ENCODE results near the gene QPRT. TPM values are rescaled to one million over a fixed set of nuclear protein-coding genes. Genes with fewer than 3 reads are reported as not detected.
"Not testable (repeated sequence)": the region's sequence is repeated elsewhere in the genome, so short reads cannot be mapped to it uniquely, and the experiment has no call there.

QPRT gene
- total RNA-seq, 1 donor from 2014 or later: 85.9 TPM

GRCh38 chr16:29720703-29721102, 41.7 kb downstream of the QPRT start:
- no peak overlapping the region for H2AFZ ChIP-seq (ENCODE audit: low read depth, low read length)
- no peaks in the 10 kb centered on the region for H4K20me1 ChIP-seq (ENCODE audit: insufficient read depth, low read length)
- H3K27ac Mint-ChIP-seq (ENCODE audit: unreplicated experiment): peak overlapping the region; percentile 18
- no peaks in the 10 kb centered on the region for H3K27me3 Mint-ChIP-seq (ENCODE audit: low read depth, unreplicated experiment)
- H3K9ac ChIP-seq (ENCODE audit: low read length): no peak overlapping the region
- H3K4me1 ChIP-seq (ENCODE audit: insufficient read depth, low read length): no peaks in the 10 kb centered on the region
- no peaks in the 10 kb centered on the region for H3K36me3 ChIP-seq (ENCODE audit: insufficient read depth, low read length)
- no peaks in the 10 kb centered on the region for H3K4me1 Mint-ChIP-seq (ENCODE audit: low read depth, unreplicated experiment)
- TF ChIP-seq EZH2 (IDR thresholded peaks at IDR 0.05; ENCODE audit: insufficient read depth, low read length): no peak
- TF ChIP-seq CTCF (IDR thresholded peaks at IDR 0.05; ENCODE audit: insufficient read depth, low read depth, low read length): no peak
- no peak overlapping the region for H3K4me2 ChIP-seq (ENCODE audit: low read length)
- H3K27me3 ChIP-seq (ENCODE audit: insufficient read depth, low read length): no peaks in the 10 kb centered on the region
- H3K9me3 ChIP-seq (ENCODE audit: insufficient read depth, low read depth, low read length): no peaks in the 10 kb centered on the region
- FAIRE-seq (no peak), DNase-seq (ENCODE audit: low read depth) (no peak)
- no peaks in the 10 kb centered on the region for H3K36me3 Mint-ChIP-seq (ENCODE audit: low read depth, unreplicated experiment)
- no peak overlapping the region for H3K4me3 Mint-ChIP-seq (ENCODE audit: unreplicated experiment)
- no peak overlapping the region for H3K4me3 ChIP-seq (ENCODE audit: insufficient read depth, low read depth, low read length)
- H3K79me2 ChIP-seq (ENCODE audit: insufficient read depth, low read length): no peaks in the 10 kb centered on the region
- no peak overlapping the region for H3K27ac ChIP-seq (ENCODE audit: low read depth, low read length)
- H3K9me3 Mint-ChIP-seq (ENCODE audit: unreplicated experiment): no peaks in the 10 kb centered on the region

- not testable (repeated sequence) for H3K9me3 ChIP-seq (ENCODE audit: insufficient read depth, low read depth, low read length); H4K20me1 ChIP-seq (ENCODE audit: insufficient read depth, low read length); H3K4me1 ChIP-seq (ENCODE audit: insufficient read depth, low read length); H3K27me3 Mint-ChIP-seq (ENCODE audit: low read depth, unreplicated experiment); FAIRE-seq; H3K36me3 ChIP-seq (ENCODE audit: insufficient read depth, low read length); H3K79me2 ChIP-seq (ENCODE audit: insufficient read depth, low read length); H3K9ac ChIP-seq (ENCODE audit: low read length); H3K27ac ChIP-seq (ENCODE audit: low read depth, low read length); H3K27me3 ChIP-seq (ENCODE audit: insufficient read depth, low read length); H3K36me3 Mint-ChIP-seq (ENCODE audit: low read depth, unreplicated experiment); H3K4me3 ChIP-seq (ENCODE audit: insufficient read depth, low read depth, low read length); H3K9me3 Mint-ChIP-seq (ENCODE audit: unreplicated experiment); H3K4me3 Mint-ChIP-seq (ENCODE audit: unreplicated experiment); H3K4me1 Mint-ChIP-seq (ENCODE audit: low read depth, unreplicated experiment)
- peak overlapping the region; percentile 33 for H3K4me2 ChIP-seq (ENCODE audit: low read length)
- peak; percentile 54 for DNase-seq (ENCODE audit: low read depth)
- TF ChIP-seq CTCF (IDR thresholded peaks at IDR 0.05; ENCODE audit: insufficient read depth, low read depth, low read length): peak; percentile 42
- peak overlapping the region; percentile 52 for H2AFZ ChIP-seq (ENCODE audit: low read depth, low read length)
- peak overlapping the region; percentile 18 for H3K27ac Mint-ChIP-seq (ENCODE audit: unreplicated experiment)
Observed at GRCh38 chr16:29721167-29721879, 42.3 kb downstream of the QPRT start.

GRCh38 chr16:29726845-29727377, 47.9 kb downstream of the QPRT start:
- no peaks in the 10 kb centered on the region for H3K4me1 Mint-ChIP-seq (ENCODE audit: low read depth, unreplicated experiment)
- TF ChIP-seq CTCF (IDR thresholded peaks at IDR 0.05; ENCODE audit: insufficient read depth, low read depth, low read length) (no peak), EZH2 (IDR thresholded peaks at IDR 0.05; ENCODE audit: insufficient read depth, low read length) (no peak)
- H3K36me3 ChIP-seq (ENCODE audit: insufficient read depth, low read length): no peaks in the 10 kb centered on the region
- H3K4me3 ChIP-seq (ENCODE audit: insufficient read depth, low read depth, low read length): no peak overlapping the region
- no peak overlapping the region for H3K4me2 ChIP-seq (ENCODE audit: low read length)
- H4K20me1 ChIP-seq (ENCODE audit: insufficient read depth, low read length): no peaks in the 10 kb centered on the region
- H3K27me3 ChIP-seq (ENCODE audit: insufficient read depth, low read length): peaks cover 2% of the 10 kb centered on the region
- H3K79me2 ChIP-seq (ENCODE audit: insufficient read depth, low read length): no peaks in the 10 kb centered on the region
- no peaks in the 10 kb centered on the region for H3K9me3 ChIP-seq (ENCODE audit: insufficient read depth, low read depth, low read length)
- FAIRE-seq: no peak
- H3K27me3 Mint-ChIP-seq (ENCODE audit: low read depth, unreplicated experiment): no peaks in the 10 kb centered on the region
- H3K27ac ChIP-seq (ENCODE audit: low read depth, low read length): no peak overlapping the region
- DNase-seq (ENCODE audit: low read depth): no peak
- no peaks in the 10 kb centered on the region for H3K4me1 ChIP-seq (ENCODE audit: insufficient read depth, low read length)
- H3K27ac Mint-ChIP-seq (ENCODE audit: unreplicated experiment): no peak overlapping the region
- H3K4me3 Mint-ChIP-seq (ENCODE audit: unreplicated experiment): no peak overlapping the region
- no peak overlapping the region for H2AFZ ChIP-seq (ENCODE audit: low read depth, low read length)
- H3K9ac ChIP-seq (ENCODE audit: low read length): no peak overlapping the region
- no peaks in the 10 kb centered on the region for H3K36me3 Mint-ChIP-seq (ENCODE audit: low read depth, unreplicated experiment)
- no peaks in the 10 kb centered on the region for H3K9me3 Mint-ChIP-seq (ENCODE audit: unreplicated experiment)
